Tibial nerve (tissue), 4 donors: Measurements from ENCODE around the gene MUC5AC. TPM values are rescaled to one million over a fixed set of nuclear protein-coding genes. Genes with fewer than 3 reads are reported as not detected.

Experiments used
- DNase-seq, 2 donors: peaks; one replicate each; pipeline ENCODE4 v3.0.0-alpha.2; 2019; ENCODE audit warnings: low spot score in 2 of 2
- H3K27ac ChIP-seq, 4 donors: fragments of 200-600 bp; sonication (generic) in 3 of 4; one replicate each; pipeline ENCODE4 v1.5.1; 2017 to 2019; ENCODE audit warnings: mild to moderate bottlenecking in 1 of 4
- H3K27me3 ChIP-seq, 2 donors: fragments of 200-600 bp; sonication (generic) in 1 of 2; one replicate each; pipeline versions ENCODE4 v1.5.1 to v1.6.0; 2017 to 2019
- H3K36me3 ChIP-seq, 3 donors: fragments of 200-600 bp; sonication (generic); one replicate each; pipeline ENCODE4 v1.5.1; 2018 to 2019
- H3K4me1 ChIP-seq, 4 donors: fragments of 200-600 bp; sonication (generic) in 3 of 4; one replicate each; pipeline ENCODE4 v1.5.1; 2017 to 2019
- H3K4me3 ChIP-seq, 4 donors: fragments of 200-600 bp; sonication (generic) in 3 of 4; one replicate each; pipeline ENCODE4 v1.5.1; 2017 to 2019; ENCODE audit warnings: mild to moderate bottlenecking in 1 of 4, moderate library complexity in 1 of 4
- H3K9me3 ChIP-seq, 4 donors: fragments of 200-600 bp; sonication (generic) in 3 of 4; one replicate each; pipeline ENCODE4 v1.5.1; 2017 to 2019
- CTCF ChIP-seq, 5 experiments: fragments of 200-600 bp in 3 of 5; fragments of 450-650 bp in 2 of 5; sonication (generic) in 3 of 5; IDR thresholded peaks; one replicate each; pipeline ENCODE4 v1.5.1; 2016 to 2019; ENCODE audit warnings: antibody characterized with exemption in 5 of 5, mild to moderate bottlenecking in 3 of 5, moderate library complexity in 2 of 5
- EP300 ChIP-seq, 2 donors: sonication (generic); formaldehyde crosslinking; IDR thresholded peaks; one replicate each; pipeline ENCODE4 v1.6.1; 2017; ENCODE audit warnings: antibody characterized with exemption in 2 of 2, mild to moderate bottlenecking in 1 of 2
- POLR2A ChIP-seq, 2 donors: fragments of 450-650 bp; IDR thresholded peaks; one replicate each; pipeline ENCODE4 v1.6.1; 2017; ENCODE audit warnings: antibody characterized with exemption in 2 of 2, mild to moderate bottlenecking in 2 of 2, moderate library complexity in 2 of 2
- WGBS, 2 donors: methylation state at CpG; one replicate each; pipeline ENCODE4 v1.1.5; 2018; 5-methylcytosine and 5-hydroxymethylcytosine counted together
- total RNA-seq, 4 donors: library from RNA; depleted of rRNA; stranded (reverse); fragments of >200 nt; gene quantifications; one replicate each; pipeline ENCODE4 v1.1.0, GENCODE V29; 2016

The MUC5AC gene
- total RNA-seq, 4 donors from 2014 or later: not detected

DNA sequence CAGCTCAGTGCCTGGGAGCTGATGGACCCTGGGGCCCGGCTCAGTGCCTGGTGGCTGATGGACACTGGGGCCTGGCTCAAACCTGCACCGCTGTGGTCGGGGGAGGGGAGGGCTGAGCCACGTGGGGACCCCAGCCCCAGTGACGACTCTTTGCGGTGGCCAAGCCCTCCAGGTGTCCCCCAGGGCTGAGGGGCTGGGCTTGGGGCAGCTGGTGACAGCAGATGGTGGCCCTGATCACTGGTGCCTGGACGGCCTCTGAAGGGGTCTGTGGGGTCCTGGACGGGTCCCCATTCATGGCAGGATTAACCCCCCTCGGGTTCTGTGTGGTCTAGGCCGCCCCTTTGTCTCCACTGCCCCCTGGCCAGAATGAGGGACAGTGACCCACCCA lies 61.7 kb downstream of the MUC5AC start:
- Histone ChIP-seq H3K36me3 (no peaks in the 10 kb centered on the region), H3K4me3 (no peak overlapping the region), H3K27ac (no peak overlapping the region), H3K9me3 (peaks cover 0 to 6% (median 0%) of the 10 kb centered on the region in 4 donors), H3K27me3 (peaks cover 0 to 48% of the 10 kb centered on the region in 2 donors), H3K4me1 (peaks cover 0 to 14% (median 0%) of the 10 kb centered on the region in 4 donors)
- DNase-seq: no peak
- WGBS, 2 donors: 59 to 61% methylated on average over 6 to 7 of the region's 10 CpGs
- no peak for TF ChIP-seq EP300 (IDR thresholded peaks at IDR 0.05)
- no peak for TF ChIP-seq CTCF (IDR thresholded peaks at IDR 0.05)
- TF ChIP-seq POLR2A (IDR thresholded peaks at IDR 0.05): no peak

DNA sequence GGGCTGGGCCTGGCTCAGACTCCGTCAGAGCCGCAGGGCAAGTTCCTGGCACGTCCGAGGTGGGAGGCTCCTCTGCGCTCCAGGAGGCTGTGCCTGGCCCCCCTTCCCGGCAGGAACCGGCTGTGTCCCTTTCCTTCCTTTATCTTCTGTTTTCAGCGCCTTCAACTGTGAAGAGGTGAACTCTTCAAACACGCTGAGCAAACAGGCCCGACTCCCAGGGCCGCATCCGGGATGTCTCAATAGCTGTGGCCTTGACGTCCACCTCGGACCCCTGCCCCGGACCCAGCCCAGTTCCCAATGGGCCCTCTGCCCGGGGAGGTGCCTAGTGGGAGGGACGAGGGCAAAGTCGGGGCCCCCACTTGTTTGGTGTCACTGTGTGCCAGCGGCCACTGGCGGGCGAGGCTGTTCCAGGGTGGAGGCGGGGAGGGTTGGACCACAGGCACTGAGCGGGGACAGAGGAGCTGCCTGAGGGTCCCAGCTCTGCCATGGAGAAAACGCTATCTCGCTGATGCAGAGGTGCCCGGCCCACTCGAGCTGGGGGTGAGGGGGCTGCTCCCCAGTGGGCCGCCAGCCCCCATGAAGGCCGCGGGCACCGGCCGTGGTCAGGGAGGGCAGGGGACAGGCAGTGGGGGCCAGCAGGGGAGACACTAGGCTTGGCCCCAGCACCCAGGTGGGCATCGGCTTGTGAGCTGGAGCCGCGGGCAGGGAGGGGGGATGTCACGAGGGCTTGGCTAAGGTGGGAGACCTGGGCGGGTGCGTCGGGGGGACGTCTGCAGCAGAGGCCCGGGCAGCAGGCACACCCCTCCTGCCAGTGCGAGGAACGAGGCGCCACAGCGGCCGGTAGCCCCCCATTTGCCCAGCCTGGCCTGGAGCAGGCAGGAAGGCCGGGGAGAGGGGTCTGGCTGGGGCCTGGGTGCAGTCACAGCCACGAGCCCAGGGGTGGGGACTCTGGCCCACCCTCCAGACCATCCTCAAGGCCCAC lies 62.4 kb downstream of the MUC5AC start:
- H3K27me3 ChIP-seq: peaks cover 0 to 48% of the 10 kb centered on the region in 2 donors

DNA sequence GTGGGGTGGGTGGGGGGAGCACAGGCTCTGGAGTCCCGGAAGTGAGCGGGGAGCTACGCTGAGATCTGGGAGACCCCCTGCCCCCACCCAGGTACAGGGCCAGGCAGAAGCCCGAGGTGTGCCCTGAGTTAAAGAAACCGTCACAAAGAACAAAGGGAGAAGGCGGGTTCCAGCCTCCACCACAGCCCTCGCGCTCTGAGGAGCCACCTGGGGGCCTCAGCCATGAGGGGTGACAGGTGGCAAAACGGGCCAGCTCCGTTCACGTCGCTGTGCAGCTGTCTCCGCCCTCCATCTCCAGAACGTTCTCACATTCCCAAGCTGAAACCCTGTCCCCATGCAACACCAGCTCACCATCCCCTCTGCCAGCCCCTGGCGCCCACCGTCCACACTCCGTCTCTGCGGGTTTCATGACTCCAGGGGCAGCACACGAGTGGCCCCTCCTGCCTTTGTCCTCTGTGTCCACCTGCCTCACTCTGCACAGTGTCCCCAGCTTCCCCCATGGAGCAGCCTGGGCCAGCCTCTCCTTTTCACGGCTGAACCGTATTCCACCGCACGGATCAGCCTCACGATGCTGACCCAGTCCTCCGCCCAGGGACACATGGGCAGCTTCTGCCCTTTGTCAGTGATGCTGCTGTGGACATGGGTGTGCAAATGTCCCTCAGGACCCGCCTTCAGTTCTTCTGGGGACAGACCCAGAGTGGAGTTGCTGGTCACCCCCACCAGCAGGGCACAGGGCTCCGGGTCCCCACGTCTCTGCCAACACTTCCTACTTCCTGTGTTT lies 63.4 kb downstream of the MUC5AC start:
- WGBS, 2 donors: 64 to 67% methylated on average over 27 to 28 of the region's 28 CpGs
- no peak for TF ChIP-seq POLR2A (IDR thresholded peaks at IDR 0.05)
- no peak for TF ChIP-seq CTCF (IDR thresholded peaks at IDR 0.05)
- TF ChIP-seq EP300 (IDR thresholded peaks at IDR 0.05): no peak
- H3K9me3 ChIP-seq: peaks cover 0 to 2% (median 0%) of the 10 kb centered on the region in 4 donors
- H3K27me3 ChIP-seq: peaks cover 0 to 48% of the 10 kb centered on the region in 2 donors
- no peak overlapping the region for H3K27ac ChIP-seq
- DNase-seq: no peak
- peaks cover 0 to 29% (median 0%) of the 10 kb centered on the region in 4 donors for H3K4me1 ChIP-seq
- no peaks in the 10 kb centered on the region for H3K36me3 ChIP-seq
- no peak overlapping the region for H3K4me3 ChIP-seq

More for the DNA sequence above, 62.4 kb downstream of the MUC5AC start:
- 58 to 73% methylated on average over 33 to 46 of the region's 48 CpGs for WGBS, 2 donors
- Histone ChIP-seq H3K9me3 (peaks cover 0 to 6% (median 0%) of the 10 kb centered on the region in 4 donors), H3K4me3 (no peak overlapping the region), H3K4me1 (peaks cover 0 to 21% (median 0%) of the 10 kb centered on the region in 4 donors), H3K36me3 (no peaks in the 10 kb centered on the region), H3K27ac (no peak overlapping the region)
- no peak for TF ChIP-seq POLR2A (IDR thresholded peaks at IDR 0.05)
- no peak for TF ChIP-seq CTCF (IDR thresholded peaks at IDR 0.05)
- no peak for TF ChIP-seq EP300 (IDR thresholded peaks at IDR 0.05)
- no peak for DNase-seq

- Histone ChIP-seq H3K4me3 (no peak overlapping the region), H3K4me1 (peaks cover 0 to 29% (median 0%) of the 10 kb centered on the region in 4 donors), H3K27ac (no peak overlapping the region), H3K9me3 (peaks cover 0 to 2% (median 0%) of the 10 kb centered on the region in 4 donors), H3K36me3 (no peaks in the 10 kb centered on the region), H3K27me3 (peaks cover 0 to 48% of the 10 kb centered on the region in 2 donors)
- no peak for DNase-seq
- TF ChIP-seq EP300 (IDR thresholded peaks at IDR 0.05): no peak
- TF ChIP-seq POLR2A (IDR thresholded peaks at IDR 0.05): no peak
- TF ChIP-seq CTCF (IDR thresholded peaks at IDR 0.05): no peak
- WGBS, 2 donors: 82 to 85% methylated on average over 17 to 22 of the region's 23 CpGs
Measured at GRCh38 chr11:1221848-1222311, 64.1 kb downstream of the MUC5AC start.
